RKO (cell line): ENCODE results near the gene NUDT4.
"Not testable (repeated sequence)": the region's sequence is repeated elsewhere in the genome, so short reads cannot be mapped to it uniquely, and the experiment has no call there.

Experiments used
- DNase-seq: peaks from one replicate; pipeline ENCODE4 v3.0.0-alpha.2; 2016; ENCODE audit warnings: low spot score

NUDT4 gene

DNA sequence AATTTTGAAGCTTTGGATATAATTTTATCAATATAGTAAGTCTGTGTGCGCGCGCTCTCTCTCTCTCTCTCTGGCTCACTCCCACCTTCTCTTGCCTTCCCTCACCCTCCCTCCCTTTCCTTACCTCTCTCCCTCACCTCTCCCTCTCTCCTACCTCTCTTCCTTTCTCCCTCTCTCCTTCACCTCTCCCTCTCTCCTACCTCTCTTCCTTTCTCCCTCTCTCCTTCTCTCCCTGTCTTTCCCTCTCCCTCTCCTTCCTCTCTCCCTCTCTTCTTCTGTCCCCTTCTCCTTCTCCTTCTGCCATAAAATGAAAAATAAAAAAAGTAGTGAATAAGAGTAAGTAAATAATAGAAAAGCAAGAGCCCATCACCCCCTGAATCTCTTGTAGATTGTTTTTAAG, 9.0 kb upstream of the NUDT4 start:
- no peak for DNase-seq

- DNase-seq, result no peak
Measured at GRCh38 chr12:93369505-93369904, 8.2 kb upstream of the NUDT4 start.

- no peak for DNase-seq
Measured at GRCh38 chr12:93370947-93371346, 6.8 kb upstream of the NUDT4 start.

DNA sequence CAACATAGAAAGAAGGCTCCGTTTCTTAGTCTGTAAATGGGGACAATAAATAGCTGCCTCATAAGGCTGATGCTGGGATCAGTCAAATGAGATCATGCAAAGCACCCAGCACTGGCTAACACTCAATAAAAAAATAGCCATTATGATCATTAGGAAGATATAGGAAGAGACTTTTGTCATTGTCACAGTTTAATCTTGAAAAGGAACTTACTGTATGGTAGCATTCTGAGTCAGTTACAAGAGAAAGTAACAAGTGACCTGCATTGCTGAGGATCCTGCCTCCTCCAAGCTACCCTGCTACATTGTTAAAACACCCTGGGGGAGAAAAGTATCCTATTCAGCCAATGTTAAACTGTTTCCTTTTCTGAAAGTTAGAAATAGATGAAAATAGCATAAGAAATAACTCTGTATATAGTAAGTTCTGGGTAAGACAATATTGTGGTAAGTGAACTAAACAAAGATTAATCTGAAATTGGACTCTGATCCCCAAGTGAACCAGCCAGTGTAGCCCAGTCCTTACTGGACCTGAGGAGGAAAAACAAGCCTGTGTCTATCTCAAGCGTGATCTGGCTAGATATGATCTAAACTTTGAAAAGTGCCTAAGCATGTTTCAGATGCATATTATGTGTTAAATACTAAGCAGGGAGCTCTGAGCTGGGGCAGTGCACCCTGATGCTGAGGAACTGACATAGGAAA, 3.6 kb upstream of the NUDT4 start:
- DNase-seq, result no peak

GRCh38 chr12:93375906-93376305, 1.8 kb upstream of the NUDT4 start:
- DNase-seq, result no peak

GRCh38 chr12:93376436-93377251, 1.1 kb upstream of the NUDT4 start:
- no peak for DNase-seq

DNA sequence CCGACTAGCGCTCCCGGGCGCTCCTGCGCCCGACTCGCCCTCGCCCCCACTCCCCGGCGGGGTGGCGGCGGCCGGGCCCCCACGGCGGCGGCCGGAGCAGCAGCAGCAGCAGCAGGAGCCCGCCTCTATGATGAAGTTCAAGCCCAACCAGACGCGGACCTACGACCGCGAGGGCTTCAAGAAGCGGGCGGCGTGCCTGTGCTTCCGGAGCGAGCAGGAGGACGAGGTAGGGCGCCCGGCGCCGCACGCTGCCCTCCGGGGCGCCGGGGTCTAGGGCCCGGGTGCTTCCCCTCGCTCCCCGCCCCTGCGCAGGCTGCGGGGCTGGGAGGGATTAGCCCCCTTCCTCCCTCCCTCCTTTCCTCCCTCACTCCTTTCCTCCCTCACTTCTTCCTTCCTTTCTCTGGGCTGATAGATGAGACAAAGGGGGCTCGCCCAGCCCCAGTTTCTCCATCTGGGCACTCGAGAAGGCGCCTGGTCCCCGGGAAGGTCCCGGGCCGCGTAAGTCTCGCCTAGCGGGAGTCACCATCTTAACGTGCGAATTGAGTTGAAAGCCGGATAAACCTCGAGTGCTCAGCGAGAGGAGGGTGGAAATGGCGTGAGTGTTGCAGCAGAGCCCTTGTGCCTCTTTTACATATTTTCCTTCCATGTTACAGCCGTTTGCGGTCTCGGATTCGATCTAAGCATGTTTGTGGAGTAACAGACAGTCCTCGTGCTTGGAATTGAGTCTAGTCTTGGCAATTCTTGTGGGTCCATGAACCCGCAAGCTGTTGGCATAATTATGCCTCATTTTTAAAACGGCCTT, 672 bp downstream of the NUDT4 start:
- peak; percentile 70 for DNase-seq

DNA sequence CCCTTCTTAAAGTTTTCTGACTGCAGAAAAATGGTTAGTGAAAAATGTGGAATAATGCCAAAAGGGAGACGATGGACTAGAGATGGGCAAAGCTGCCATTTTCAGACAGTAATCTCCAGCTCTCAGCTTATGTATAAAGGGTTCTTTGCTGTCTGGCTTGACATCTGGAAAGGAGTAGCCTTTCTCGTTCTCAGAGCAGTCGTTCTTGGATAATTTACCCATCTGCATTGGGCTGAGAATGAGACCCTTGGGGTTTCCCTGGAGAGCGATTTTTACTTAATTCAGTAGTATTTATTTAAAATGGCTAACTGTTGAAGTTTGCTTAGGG, 1.2 kb downstream of the NUDT4 start:
- peak; percentile 62 for DNase-seq

GRCh38 chr12:93379326-93379980, 1.7 kb downstream of the NUDT4 start:
- DNase-seq, result peak; percentile 49

- DNase-seq, result peak; percentile 64
Measured at GRCh38 chr12:93379981-93380361, 2.2 kb downstream of the NUDT4 start.

GRCh38 chr12:93380480-93381121, 2.9 kb downstream of the NUDT4 start:
- peak; percentile 58 for DNase-seq

DNA sequence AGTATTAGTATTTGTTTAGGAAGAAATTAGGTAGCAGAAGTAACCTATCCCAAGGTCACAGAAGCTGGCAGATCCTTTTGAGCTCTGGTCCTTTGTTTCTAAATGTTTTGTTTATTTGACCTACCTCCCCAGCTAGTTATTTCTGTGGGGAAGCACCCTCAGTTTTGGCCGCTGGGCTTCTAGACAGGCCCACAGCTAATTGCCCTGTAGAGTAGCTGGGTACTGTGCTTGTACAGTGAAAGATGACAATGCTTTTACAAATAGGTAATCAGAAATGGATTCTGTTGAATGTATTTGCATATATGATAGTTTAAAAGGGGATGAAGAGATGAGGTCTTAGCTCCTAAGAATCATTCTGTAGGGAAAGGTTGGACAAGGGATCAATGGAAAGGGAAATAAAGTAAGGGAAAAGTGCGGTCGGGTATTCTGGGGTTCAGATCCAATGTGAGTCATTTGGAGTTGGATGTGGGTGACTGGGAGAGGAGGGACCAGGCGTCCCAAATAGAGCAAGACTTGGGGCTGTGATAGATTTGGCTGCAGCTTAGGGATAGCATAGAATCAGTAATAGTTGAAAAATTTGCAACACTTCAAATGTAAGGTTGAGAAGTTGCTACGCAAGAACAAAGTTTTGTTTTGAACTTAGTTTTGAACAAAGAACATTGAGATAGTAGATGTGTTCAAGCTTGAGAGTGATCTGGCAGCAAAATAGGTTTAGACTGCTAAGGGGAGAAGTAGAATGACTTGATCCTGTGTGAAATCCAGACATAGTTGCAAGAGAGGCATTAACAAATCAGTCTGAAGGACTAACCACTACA, 3.6 kb downstream of the NUDT4 start:
- DNase-seq, result no peak

DNA sequence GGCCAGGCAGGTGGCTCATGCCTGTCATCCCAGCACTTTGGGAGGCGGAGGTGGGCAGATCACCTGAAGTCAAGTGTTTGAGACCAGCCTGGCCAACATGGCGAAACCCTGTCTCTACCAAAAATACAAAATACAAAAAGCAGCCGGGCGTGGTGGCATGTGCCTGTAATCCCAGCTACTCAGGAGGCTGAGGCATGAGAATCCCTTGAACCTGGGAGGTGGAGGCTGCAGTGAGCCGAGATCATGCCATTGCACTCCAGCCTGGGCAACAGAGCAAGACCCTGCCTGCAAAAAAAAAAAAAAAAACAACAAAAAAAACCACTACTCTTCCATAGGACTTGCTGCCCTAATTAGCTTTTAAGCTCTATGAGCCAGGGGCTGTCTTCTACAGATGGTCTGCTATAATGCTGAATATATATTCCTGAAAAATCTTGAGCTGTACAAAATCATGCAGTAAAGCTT, 4.3 kb downstream of the NUDT4 start:
- DNase-seq, result not testable (repeated sequence)

- peak; percentile 80 for DNase-seq
Measured at GRCh38 chr12:93387780-93388179, 10.1 kb downstream of the NUDT4 start.

- DNase-seq, result no peak
Measured at GRCh38 chr12:93390031-93390430, 12.3 kb downstream of the NUDT4 start.

DNA sequence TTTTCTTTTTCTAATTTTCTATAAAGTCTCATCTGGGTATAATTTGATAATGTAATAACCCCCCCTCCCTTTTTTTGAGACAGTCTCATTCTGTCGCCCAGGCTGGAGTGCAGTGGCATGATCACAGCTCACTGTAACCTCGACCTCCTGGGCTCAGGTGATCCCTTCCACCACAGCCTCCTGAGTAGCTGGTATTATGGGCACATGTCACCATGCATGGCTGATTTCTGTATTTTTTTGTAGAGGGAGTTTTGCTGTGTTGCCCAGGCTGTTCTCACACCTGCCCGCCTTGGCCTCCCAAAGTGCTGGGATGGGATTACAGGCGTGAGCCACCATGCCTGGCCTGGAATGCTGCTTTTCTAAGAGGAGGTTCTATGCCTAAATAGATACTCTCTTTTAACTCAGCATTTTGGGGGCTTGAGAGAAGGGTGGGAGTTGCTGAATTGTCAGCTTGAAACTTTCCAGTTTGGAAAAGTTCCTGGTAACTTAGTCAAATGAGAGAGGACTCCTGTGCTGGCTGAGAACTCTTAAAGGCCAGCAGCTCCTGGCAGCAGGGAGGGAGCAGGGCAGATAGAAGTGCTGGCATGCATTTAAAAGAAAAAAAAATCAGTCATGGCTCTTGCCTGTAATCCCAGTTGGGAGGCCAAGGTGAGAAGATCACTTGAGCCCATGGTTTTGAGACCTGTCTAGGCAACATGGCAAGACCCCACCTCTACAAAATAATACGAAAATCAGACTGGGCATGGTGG, 13.0 kb downstream of the NUDT4 start:
- no peak for DNase-seq

GRCh38 chr12:93393425-93393824, 15.7 kb downstream of the NUDT4 start:
- DNase-seq, result no peak

DNA sequence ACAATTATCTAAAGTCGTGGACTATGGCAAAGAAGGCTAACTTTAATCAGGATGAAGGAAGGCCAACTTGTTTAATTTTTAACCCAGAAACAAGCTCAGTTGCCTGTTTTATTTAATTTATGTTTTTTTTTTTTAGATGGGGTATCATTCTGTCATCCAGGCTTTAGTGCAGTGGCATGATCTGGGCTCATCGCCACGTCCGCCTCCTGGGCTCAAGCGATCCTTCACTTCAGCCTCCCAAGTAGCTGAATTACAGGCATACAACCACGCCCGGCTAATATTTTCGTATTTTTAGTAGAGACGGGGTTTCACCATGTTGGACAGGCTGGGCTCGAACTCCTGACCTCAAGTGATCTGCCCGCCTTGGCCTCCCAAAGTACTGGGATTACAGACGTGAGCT, 19.7 kb downstream of the NUDT4 start:
- no peak for DNase-seq

DNA sequence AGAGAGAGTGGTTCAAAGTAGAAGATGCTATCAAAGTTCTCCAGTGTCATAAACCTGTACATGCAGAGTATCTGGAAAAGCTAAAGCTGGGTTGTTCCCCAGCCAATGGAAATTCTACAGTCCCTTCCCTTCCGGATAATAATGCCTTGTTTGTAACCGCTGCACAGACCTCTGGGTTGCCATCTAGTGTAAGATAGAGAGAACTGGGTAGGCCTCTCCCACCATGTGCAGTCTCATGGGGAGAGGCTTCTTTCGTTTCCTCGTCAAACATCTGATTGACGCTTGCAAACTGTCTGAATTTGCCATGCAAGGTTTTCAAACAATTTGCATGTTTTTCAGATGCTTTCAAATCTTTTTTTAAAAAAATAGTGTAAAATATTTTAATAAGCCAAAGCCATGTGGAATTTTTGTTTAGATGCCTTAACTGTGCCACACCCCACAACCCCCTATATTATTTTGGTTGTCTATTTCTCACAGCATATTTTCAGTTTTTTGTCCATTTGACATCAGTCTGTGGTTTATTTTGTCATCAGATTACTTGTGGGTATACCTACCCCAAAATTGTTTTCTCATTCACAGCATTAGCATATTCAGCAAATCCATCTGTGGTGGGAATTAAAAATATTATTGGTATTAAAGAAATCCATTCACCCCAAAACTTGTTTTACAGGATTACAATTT, 21.6 kb downstream of the NUDT4 start:
- not testable (repeated sequence) for DNase-seq
